AG04450 (cell line): Measurements from ENCODE around the gene CYS1. TPM values are rescaled to one million over a fixed set of nuclear protein-coding genes. Genes with fewer than 3 reads are reported as not detected.

ENCODE experiments used
- CTCF ChIA-PET: fragments of 300-600, 350-600 bp; formaldehyde crosslinking; extraction: SDS; loops from one replicate; lab custom pipeline; 2022; ENCODE audit warnings: antibody characterized with exemption, inconsistent platforms; lab: Charles Lee
- POLR2A ChIA-PET: fragments of 350-600 bp; formaldehyde crosslinking; extraction: SDS; loops from one replicate; lab custom pipeline; 2021; ENCODE audit warnings: antibody characterized with exemption, inconsistent platforms; lab: Yijun Ruan, JAX
- DNase-seq: peaks from one replicate; pipeline ENCODE4 v3.0.0-alpha.2; 2011; ENCODE audit warnings: low read depth, low spot score
- H3K27ac ChIP-seq: one replicate; pipeline ENCODE4 v1.5.1; 2012; ENCODE audit warnings: low read depth, low read length, control low read depth
- H3K27me3 ChIP-seq: one replicate; pipeline ENCODE4 v1.6.0; 2012; ENCODE audit warnings: low read length; ENCODE audit not compliant: control insufficient read depth, insufficient read depth
- H3K4me3 ChIP-seq: 2 replicates; pipeline ENCODE4 v1.5.1; 2011; ENCODE audit warnings: mild to moderate bottlenecking, low read depth, low read length, control low read depth
- H3K9me3 ChIP-seq: 2 replicates; pipeline ENCODE4 v1.5.1; 2012; ENCODE audit warnings: low read length; ENCODE audit not compliant: control insufficient read depth, insufficient read depth
- polyA plus RNA-seq: library from polyadenylated mRNA; depleted of rRNA; stranded (reverse); fragments of >200 nt; gene quantifications from 2 replicates; pipeline ENCODE4 v1.2.3, GENCODE V29; 2011
- TF ChIP-seq, protein P1 (sequence below): IDR thresholded peaks from 2 replicates; pipeline ENCODE4 v1.5.1; 2011; ENCODE audit warnings: low read depth, low read length, control low read depth, inconsistent platforms

The CYS1 gene
- polyA plus RNA-seq, 1 experiment = 0.12 TPM

DNA sequence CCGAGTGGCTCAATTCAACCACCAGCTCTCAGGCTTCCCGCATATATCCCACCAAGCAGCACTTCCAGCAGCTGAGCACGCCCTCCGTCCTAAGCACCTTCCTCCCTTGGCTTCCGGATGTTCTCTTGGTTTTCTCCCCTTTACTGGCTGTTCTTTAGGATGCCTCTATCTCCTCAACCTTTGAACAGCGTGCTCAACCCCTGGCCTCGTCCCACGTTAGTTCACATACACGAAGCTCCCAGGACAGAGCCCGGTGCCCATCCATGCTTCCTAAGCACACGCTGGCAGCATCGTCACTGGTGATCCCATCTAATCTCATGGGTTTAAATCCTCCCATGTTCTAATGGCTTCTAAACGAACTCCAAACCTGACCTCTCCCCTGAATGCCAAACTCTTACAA, 3.7 kb downstream of the CYS1 start:
- DNase-seq = no peak
- Histone ChIP-seq H3K9me3 (no peaks in the 10 kb centered on the region), H3K4me3 (no peak overlapping the region), H3K27ac (no peak overlapping the region), H3K27me3 (peaks cover 64% of the 10 kb centered on the region)
- POLR2A ChIA-PET = no interaction called here
- TF ChIP-seq, protein P1, sequence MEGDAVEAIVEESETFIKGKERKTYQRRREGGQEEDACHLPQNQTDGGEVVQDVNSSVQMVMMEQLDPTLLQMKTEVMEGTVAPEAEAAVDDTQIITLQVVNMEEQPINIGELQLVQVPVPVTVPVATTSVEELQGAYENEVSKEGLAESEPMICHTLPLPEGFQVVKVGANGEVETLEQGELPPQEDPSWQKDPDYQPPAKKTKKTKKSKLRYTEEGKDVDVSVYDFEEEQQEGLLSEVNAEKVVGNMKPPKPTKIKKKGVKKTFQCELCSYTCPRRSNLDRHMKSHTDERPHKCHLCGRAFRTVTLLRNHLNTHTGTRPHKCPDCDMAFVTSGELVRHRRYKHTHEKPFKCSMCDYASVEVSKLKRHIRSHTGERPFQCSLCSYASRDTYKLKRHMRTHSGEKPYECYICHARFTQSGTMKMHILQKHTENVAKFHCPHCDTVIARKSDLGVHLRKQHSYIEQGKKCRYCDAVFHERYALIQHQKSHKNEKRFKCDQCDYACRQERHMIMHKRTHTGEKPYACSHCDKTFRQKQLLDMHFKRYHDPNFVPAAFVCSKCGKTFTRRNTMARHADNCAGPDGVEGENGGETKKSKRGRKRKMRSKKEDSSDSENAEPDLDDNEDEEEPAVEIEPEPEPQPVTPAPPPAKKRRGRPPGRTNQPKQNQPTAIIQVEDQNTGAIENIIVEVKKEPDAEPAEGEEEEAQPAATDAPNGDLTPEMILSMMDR = no peak
- CTCF ChIA-PET = interaction anchor here (0.7 to 2.5 kb wide), 5 partner anchors 10 to 359 kb away, joined by 3 to 9 read pairs (median 4); no protein-coding TSS in a partner anchor

DNA sequence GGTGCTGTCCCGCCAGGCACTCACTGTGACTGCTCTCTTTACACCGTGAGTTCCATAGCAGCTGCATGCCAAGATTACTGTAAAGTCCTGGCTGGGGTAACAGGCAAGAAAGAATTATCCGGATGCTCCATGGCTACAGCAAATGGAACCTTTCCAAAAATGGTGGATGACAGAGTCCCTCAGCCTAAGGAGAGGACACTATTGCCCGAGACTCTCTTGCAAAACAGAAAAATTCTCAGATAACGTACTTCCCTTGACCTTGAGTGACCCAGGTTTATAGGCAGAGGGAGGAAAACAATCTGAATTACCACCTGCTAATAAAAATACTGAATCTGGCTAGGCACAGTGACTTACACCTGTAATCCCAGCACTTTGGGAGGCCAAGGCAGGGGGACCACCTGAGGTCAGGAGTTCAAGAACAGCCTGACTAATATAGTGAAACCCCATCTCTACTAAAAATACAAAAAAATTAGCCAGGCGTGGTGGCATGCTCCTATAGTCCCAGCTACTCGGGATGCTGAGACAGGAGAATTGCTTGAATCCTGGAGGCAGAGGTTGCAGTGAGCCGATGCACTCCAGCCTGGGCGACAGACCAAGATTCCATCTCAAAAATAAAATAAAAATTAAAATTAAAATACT, 4.5 kb downstream of the CYS1 start:
- no peak overlapping the region for H3K4me3 ChIP-seq
- TF ChIP-seq, protein P1 = no peak
- no peak for DNase-seq
- no peaks in the 10 kb centered on the region for H3K9me3 ChIP-seq
- no peak overlapping the region for H3K27ac ChIP-seq
- peaks cover 56% of the 10 kb centered on the region for H3K27me3 ChIP-seq
- POLR2A ChIA-PET = no interaction called here
- CTCF ChIA-PET = interaction anchor here (0.6 to 6.8 kb wide), 7 partner anchors 21 to 360 kb away, joined by 3 to 158 read pairs (median 9); no protein-coding TSS in a partner anchor

DNA sequence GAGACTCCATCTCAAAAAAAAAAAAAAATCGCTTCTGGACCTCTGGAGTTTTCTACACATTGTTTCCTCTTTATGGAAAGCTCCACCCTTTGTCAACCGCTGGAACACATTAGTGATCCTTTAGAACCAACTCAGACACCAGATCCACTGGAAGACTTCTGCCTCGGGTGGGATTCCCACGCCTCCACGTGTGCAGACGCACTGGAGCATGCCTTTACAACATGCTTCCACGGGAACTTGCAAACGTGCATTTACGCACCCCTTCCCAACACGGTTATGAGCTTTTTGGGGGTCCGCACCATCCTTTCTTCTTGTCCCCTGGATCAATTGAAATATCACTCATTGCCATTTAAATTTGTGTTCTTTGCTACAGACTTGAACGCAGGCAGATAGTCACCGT, 5.1 kb downstream of the CYS1 start:
- Histone ChIP-seq H3K27me3 (peaks cover 52% of the 10 kb centered on the region), H3K27ac (no peak overlapping the region), H3K9me3 (no peaks in the 10 kb centered on the region), H3K4me3 (no peak overlapping the region)
- POLR2A ChIA-PET = no interaction called here
- CTCF ChIA-PET = interaction anchor here (0.6 to 6.8 kb wide), 6 partner anchors 21 to 360 kb away, joined by 3 to 158 read pairs (median 16); no protein-coding TSS in a partner anchor
- TF ChIP-seq, protein P1 = no peak
- no peak for DNase-seq

DNA sequence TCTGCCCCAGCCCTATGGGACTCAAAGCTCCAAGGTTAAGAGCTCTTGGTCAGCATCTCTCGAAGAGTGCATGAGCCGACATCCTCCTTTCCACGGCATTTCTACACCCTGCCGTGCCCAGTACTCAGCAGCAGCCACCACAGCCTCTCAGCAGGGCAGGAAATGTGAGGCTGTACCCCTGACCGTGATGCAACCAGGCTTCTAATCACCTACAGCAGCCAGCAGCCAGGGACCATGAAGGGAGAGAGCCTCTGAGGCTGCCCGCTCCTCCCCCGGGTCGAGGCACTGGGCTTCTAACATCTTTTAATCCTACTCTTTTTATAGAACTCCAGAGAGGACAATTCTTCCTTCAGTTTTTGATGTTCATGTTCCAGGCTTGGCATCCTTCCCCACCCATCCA, 6.5 kb downstream of the CYS1 start:
- H3K27ac ChIP-seq = no peak overlapping the region
- TF ChIP-seq, protein P1 = no peak
- H3K27me3 ChIP-seq = peaks cover 47% of the 10 kb centered on the region
- H3K9me3 ChIP-seq = no peaks in the 10 kb centered on the region
- POLR2A ChIA-PET = interaction anchor here (0.7 kb wide), 1 partner anchor 292 kb away, joined by 4 read pairs; no protein-coding TSS in a partner anchor
- H3K4me3 ChIP-seq = no peak overlapping the region
- DNase-seq = no peak
- CTCF ChIA-PET = interaction anchor here (0.8 to 6.8 kb wide), 17 partner anchors 9 to 375 kb away, joined by 4 to 158 read pairs (median 10); no protein-coding TSS in a partner anchor
